PC-9 (cell line): ENCODE results near the gene ZMYND10.

Experiments
- EZH2 ChIP-seq: fragments of 200-600 bp; sonication (generic); IDR thresholded peaks from 2 replicates; pipeline ENCODE4 v1.8.0; 2017; ENCODE audit warnings: antibody characterized with exemption, low read depth
- TF ChIP-seq, protein P1 (sequence below): fragments of 200-600 bp; sonication (generic); conservative IDR thresholded peaks from 2 replicates; pipeline ENCODE4 v1.6.1; 2017; ENCODE audit warnings: mixed run types, antibody characterized with exemption, mild to moderate bottlenecking, moderate library complexity

DNA sequence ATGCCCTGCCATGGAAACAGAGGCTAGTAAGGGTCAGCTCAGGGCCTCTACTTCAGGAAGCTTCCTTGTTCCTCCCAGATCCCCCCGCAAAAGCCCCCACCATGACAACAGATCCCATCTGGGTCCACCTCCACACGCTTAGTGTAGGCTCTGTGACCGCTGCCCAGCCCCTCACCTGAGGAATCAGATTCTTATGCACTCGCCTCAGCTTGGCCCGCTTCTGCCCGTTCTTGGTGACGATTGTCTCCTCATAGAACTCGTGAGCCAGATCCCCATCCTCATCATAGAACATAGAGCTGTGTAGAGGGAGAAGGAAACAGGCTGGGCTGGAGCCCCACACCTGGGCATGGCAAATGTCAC lies 19.4 kb downstream of the ZMYND10 start:
- TF ChIP-seq, protein P1, sequence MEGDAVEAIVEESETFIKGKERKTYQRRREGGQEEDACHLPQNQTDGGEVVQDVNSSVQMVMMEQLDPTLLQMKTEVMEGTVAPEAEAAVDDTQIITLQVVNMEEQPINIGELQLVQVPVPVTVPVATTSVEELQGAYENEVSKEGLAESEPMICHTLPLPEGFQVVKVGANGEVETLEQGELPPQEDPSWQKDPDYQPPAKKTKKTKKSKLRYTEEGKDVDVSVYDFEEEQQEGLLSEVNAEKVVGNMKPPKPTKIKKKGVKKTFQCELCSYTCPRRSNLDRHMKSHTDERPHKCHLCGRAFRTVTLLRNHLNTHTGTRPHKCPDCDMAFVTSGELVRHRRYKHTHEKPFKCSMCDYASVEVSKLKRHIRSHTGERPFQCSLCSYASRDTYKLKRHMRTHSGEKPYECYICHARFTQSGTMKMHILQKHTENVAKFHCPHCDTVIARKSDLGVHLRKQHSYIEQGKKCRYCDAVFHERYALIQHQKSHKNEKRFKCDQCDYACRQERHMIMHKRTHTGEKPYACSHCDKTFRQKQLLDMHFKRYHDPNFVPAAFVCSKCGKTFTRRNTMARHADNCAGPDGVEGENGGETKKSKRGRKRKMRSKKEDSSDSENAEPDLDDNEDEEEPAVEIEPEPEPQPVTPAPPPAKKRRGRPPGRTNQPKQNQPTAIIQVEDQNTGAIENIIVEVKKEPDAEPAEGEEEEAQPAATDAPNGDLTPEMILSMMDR = no peak
- TF ChIP-seq EZH2 = no peak
